ENCODE results near the gene CCSAP. TPM values are rescaled to one million over a fixed set of nuclear protein-coding genes. Genes with fewer than 3 reads are reported as not detected.
"Not testable (repeated sequence)": the region's sequence is repeated elsewhere in the genome, so short reads cannot be mapped to it uniquely, and the experiment has no call there.

The CCSAP gene
- total RNA-seq, 4 donors from 2014 or later, result 2.5 to 3.8 (median 3.5) TPM; not detected in 1

GRCh38 chr1:229380536-229381160, 37.8 kb upstream of the CCSAP start:
- Histone ChIP-seq H3K27ac (no peak overlapping the region), H3K36me3 (no peaks in the 10 kb centered on the region), H3K4me1 (no peaks in the 10 kb centered on the region), H3K4me3 (no peak overlapping the region), H3K27me3 (peaks cover 4% of the 10 kb centered on the region), H3K9me3 (no peaks in the 10 kb centered on the region)
- intact Hi-C loops (cut with DNase I; ENCODE audit: low total_unique reads), result no loop called here
- TF ChIP-seq POLR2AphosphoS5 (IDR thresholded peaks at IDR 0.05), result no peak
- no peak for TF ChIP-seq POLR2A (IDR thresholded peaks at IDR 0.05)
- no peak for TF ChIP-seq EP300 (IDR thresholded peaks at IDR 0.05; ENCODE audit: low read depth)
- TF ChIP-seq CTCF (IDR thresholded peaks at IDR 0.05), result no peak
- no peak for DNase-seq
- in situ Hi-C loops (cut with MboI; ENCODE audit: low pct_ligation_motif_present in 1 of 4, low pct_unique_long_range_greater_than_20kb in 1 of 4, low sequenced_read_pairs in 3 of 4), result no loop called here
- WGBS, 2 donors (ENCODE audit: low coverage in 1 of 2), result 61% methylated on average over 14 of the region's 14 CpGs; no CpG with 5 or more reads in 1 of the 2 donors

GRCh38 chr1:229379846-229380245, 37.0 kb upstream of the CCSAP start:
- intact Hi-C loops (cut with DNase I; ENCODE audit: low total_unique reads), result no loop called here
- TF ChIP-seq CTCF (IDR thresholded peaks at IDR 0.05), result no peak
- Histone ChIP-seq H3K27ac (no peak overlapping the region), H3K27me3 (peaks cover 4% of the 10 kb centered on the region), H3K4me1 (no peaks in the 10 kb centered on the region), H3K36me3 (no peaks in the 10 kb centered on the region), H3K9me3 (no peaks in the 10 kb centered on the region), H3K4me3 (no peak overlapping the region)
- no peak for DNase-seq
- in situ Hi-C loops (cut with MboI; ENCODE audit: low pct_ligation_motif_present in 1 of 4, low pct_unique_long_range_greater_than_20kb in 1 of 4, low sequenced_read_pairs in 3 of 4), result no loop called here
- WGBS, 2 donors (ENCODE audit: low coverage in 1 of 2), result 66% methylated on average over 5 of the region's 5 CpGs; no CpG with 5 or more reads in 1 of the 2 donors

GRCh38 chr1:229378586-229379367, 35.9 kb upstream of the CCSAP start:
- intact Hi-C loops (cut with DNase I; ENCODE audit: low total_unique reads), result no loop called here
- 64 to 69% methylated on average over 7 of the region's 7 CpGs for WGBS, 2 donors (ENCODE audit: low coverage in 1 of 2)

GRCh38 chr1:229378035-229378434, 35.2 kb upstream of the CCSAP start:
- DNase-seq; H3K9me3 ChIP-seq; intact Hi-C loops (cut with DNase I; ENCODE audit: low total_unique reads); H3K27ac ChIP-seq; H3K36me3 ChIP-seq; H3K4me3 ChIP-seq; H3K27me3 ChIP-seq; H3K4me1 ChIP-seq; in situ Hi-C loops (cut with MboI; ENCODE audit: low pct_ligation_motif_present in 1 of 4, low pct_unique_long_range_greater_than_20kb in 1 of 4, low sequenced_read_pairs in 3 of 4): not testable (repeated sequence)
- 87 to 95% methylated on average over 6 of the region's 6 CpGs for WGBS, 2 donors (ENCODE audit: low coverage in 1 of 2)

More at GRCh38 chr1:229378586-229379367, 35.9 kb upstream of the CCSAP start:
- in situ Hi-C loops (cut with MboI; ENCODE audit: low pct_ligation_motif_present in 1 of 4, low pct_unique_long_range_greater_than_20kb in 1 of 4, low sequenced_read_pairs in 3 of 4), result no loop called here
- no peaks in the 10 kb centered on the region for H3K9me3 ChIP-seq
- H3K27me3 ChIP-seq, result peaks cover 4% of the 10 kb centered on the region
- H3K36me3 ChIP-seq, result no peaks in the 10 kb centered on the region
- H3K27ac ChIP-seq, result no peak overlapping the region
- no peak overlapping the region for H3K4me3 ChIP-seq
- DNase-seq, result no peak
- H3K4me1 ChIP-seq, result no peaks in the 10 kb centered on the region
- no peak for TF ChIP-seq POLR2A (IDR thresholded peaks at IDR 0.05)
- TF ChIP-seq EP300 (IDR thresholded peaks at IDR 0.05; ENCODE audit: low read depth), result no peak
- TF ChIP-seq CTCF (IDR thresholded peaks at IDR 0.05), result no peak
- no peak for TF ChIP-seq POLR2AphosphoS5 (IDR thresholded peaks at IDR 0.05)
